Aorta (tissue), 5 donors: ENCODE data around the gene LCE1A. TPM values are rescaled to one million over a fixed set of nuclear protein-coding genes. Genes with fewer than 3 reads are reported as not detected.

ENCODE experiments used
- ATAC-seq: fragments of 200-7000 bp; cut with Tn5 transposase; one replicate; pipeline ENCODE4 v1.9.1; 2022; ENCODE audit warnings: moderate library complexity; ENCODE audit not compliant: low FRiP score
- DNase-seq, 2 donors: peaks; one replicate each; pipeline ENCODE4 v3.0.0-alpha.2; 2020
- H3K27ac ChIP-seq, 2 donors: one replicate each; pipeline ENCODE4 v1.5.1; 2013; ENCODE audit warnings: low read length in 2 of 2, mild to moderate bottlenecking in 2 of 2, moderate library complexity in 2 of 2, control low read depth in 1 of 2, inconsistent platforms in 1 of 2, low read depth in 1 of 2
- H3K27me3 ChIP-seq, 2 donors: one replicate each; pipeline ENCODE4 v1.6.1; 2013; ENCODE audit warnings: control low read depth in 1 of 2, low read length in 1 of 2, mild to moderate bottlenecking in 1 of 2, moderate library complexity in 1 of 2; ENCODE audit not compliant: insufficient read depth in 2 of 2, control insufficient read depth in 1 of 2
- H3K36me3 ChIP-seq, 2 donors: one replicate each; pipeline ENCODE4 v1.6.1; 2013; ENCODE audit warnings: control low read depth in 1 of 2, low read length in 1 of 2, mild to moderate bottlenecking in 1 of 2; ENCODE audit not compliant: insufficient read depth in 2 of 2, control insufficient read depth in 1 of 2
- H3K4me1 ChIP-seq, 2 donors: one replicate each; pipeline ENCODE4 v1.6.1; 2013; ENCODE audit warnings: low read length in 2 of 2, control low read depth in 1 of 2, mild to moderate bottlenecking in 1 of 2, moderate library complexity in 1 of 2; ENCODE audit not compliant: insufficient read depth in 2 of 2, control insufficient read depth in 1 of 2
- H3K4me3 ChIP-seq, 2 donors: one replicate each; pipeline ENCODE4 v1.5.1; 2013; ENCODE audit warnings: low read length in 2 of 2, control low read depth in 1 of 2, mild to moderate bottlenecking in 1 of 2
- H3K9me3 ChIP-seq: one replicate; pipeline ENCODE4 v1.6.1; 2013; ENCODE audit warnings: mild to moderate bottlenecking, low read length; ENCODE audit not compliant: control insufficient read depth
- WGBS, 2 donors: extraction: QIAGEN DNeasy Blood & Tissue Kit; methylation state at CpG; one replicate each; pipeline ENCODE4 v1.1.7; 2013; 5-methylcytosine and 5-hydroxymethylcytosine counted together
- intact Hi-C, 2 donors: fragments of 100-400 bp; cut with DNase I; formaldehyde crosslinking; loops; one replicate each; pipeline versions ENCODE4 v1.14.2 to v1.15.0; 2022
- polyA plus RNA-seq, 2 donors: library from polyadenylated mRNA; stranded (reverse); fragments of 200-250 nt; gene quantifications; one replicate each; pipeline ENCODE4 v1.2.3, GENCODE V29; 2013
- total RNA-seq, 2 donors: library from RNA; stranded (reverse); fragmentation: NEBNext Ultra II Directional; extraction: Animal tissue kit (Norgen Biotek cat#: 25700); gene quantifications; one replicate each; pipeline ENCODE4 v1.2.1, GENCODE V29; 2021
- donor health status: healthy with polysubstance abuse.
- donor health status: Bipolar disorder and iron deficiency.
- donor health status: DM: no; HTN: no; CAD: no.
- donor health status: DM: no; HTN: no; CAD: no.
- donor health status: DM: yes; HTN: yes; CAD: no.

Gene LCE1A
- total and polyA plus RNA-seq, 4 donors, result not detected

- DNase-seq (no peak), ATAC-seq (no peak)
- Histone ChIP-seq H3K4me1 (no peaks in the 10 kb centered on the region), H3K27me3 (no peaks in the 10 kb centered on the region), H3K4me3 (no peak within 1 kb of the TSS), H3K27ac (no peak within 1 kb of the TSS), H3K36me3 (no peaks in the 10 kb centered on the region), H3K9me3 (no peaks in the 10 kb centered on the region)
- intact Hi-C loops, result no loop called here
- 88 to 89% methylated on average over 2 of the region's 2 CpGs for WGBS, 2 donors
These were observed 15.6 kb upstream of the LCE1A start, which contains the start of gene LCE1B for GRCh38 chr1:152811671-152812070. TSS of gene LCE1B (plus strand) at chr1:152811971. CDS start at chr1:152812447, 476 bp downstream.

GRCh38 chr1:152817309-152817708 lies 10.0 kb upstream of the LCE1A start:
- Histone ChIP-seq H3K36me3 (no peaks in the 10 kb centered on the region), H3K27me3 (no peaks in the 10 kb centered on the region), H3K4me1 (no peaks in the 10 kb centered on the region), H3K4me3 (no peak overlapping the region), H3K27ac (no peak overlapping the region), H3K9me3 (no peaks in the 10 kb centered on the region)
- WGBS, 2 donors, result 76 to 85% methylated on average over 6 of the region's 6 CpGs
- DNase-seq (no peak), ATAC-seq (no peak)
- intact Hi-C loops, result no loop called here

GRCh38 chr1:152823294-152823693 lies 4.0 kb upstream of the LCE1A start:
- H3K4me3 ChIP-seq, result no peak overlapping the region
- no peak overlapping the region for H3K27ac ChIP-seq
- DNase-seq (no peak), ATAC-seq (no peak)
- H3K36me3 ChIP-seq, result no peaks in the 10 kb centered on the region
- 30 to 33% methylated on average over 5 of the region's 5 CpGs for WGBS, 2 donors
- H3K27me3 ChIP-seq, result peaks cover 0 to 2% of the 10 kb centered on the region in 2 donors
- H3K4me1 ChIP-seq, result no peaks in the 10 kb centered on the region
- no peaks in the 10 kb centered on the region for H3K9me3 ChIP-seq
- intact Hi-C loops, result no loop called here

GRCh38 chr1:152824964-152825363 lies 2.3 kb upstream of the LCE1A start:
- Histone ChIP-seq H3K9me3 (no peaks in the 10 kb centered on the region), H3K27me3 (peaks cover 0 to 2% of the 10 kb centered on the region in 2 donors), H3K27ac (no peak overlapping the region), H3K36me3 (no peaks in the 10 kb centered on the region), H3K4me3 (no peak overlapping the region), H3K4me1 (no peaks in the 10 kb centered on the region)
- no peak for DNase-seq
- ATAC-seq, result no peak
- intact Hi-C loops, result no loop called here

GRCh38 chr1:152836870-152837269 lies 9.6 kb downstream of the LCE1A start:
- no peaks in the 10 kb centered on the region for H3K4me1 ChIP-seq
- H3K27me3 ChIP-seq, result no peaks in the 10 kb centered on the region
- intact Hi-C loops, result no loop called here
- H3K27ac ChIP-seq, result no peak overlapping the region
- no peak overlapping the region for H3K4me3 ChIP-seq
- H3K36me3 ChIP-seq, result no peaks in the 10 kb centered on the region
- ATAC-seq (no peak), DNase-seq (no peak)
- no peaks in the 10 kb centered on the region for H3K9me3 ChIP-seq
- 41 to 42% methylated on average over 2 of the region's 2 CpGs for WGBS, 2 donors

GRCh38 chr1:152842556-152842955 lies 15.3 kb downstream of the LCE1A start, which contains the start of gene LCE6A:
TSS of gene LCE6A (plus strand) at chr1:152842856. CDS start at chr1:152843521, 665 bp downstream.
- H3K36me3 ChIP-seq, result no peaks in the 10 kb centered on the region
- no peak for ATAC-seq
- intact Hi-C loops, result no loop called here

GRCh38 chr1:152855661-152856060 lies 28.4 kb downstream of the LCE1A start:
- no peaks in the 10 kb centered on the region for H3K36me3 ChIP-seq
- H3K27ac ChIP-seq, result no peak overlapping the region
- intact Hi-C loops, result no loop called here
- no peaks in the 10 kb centered on the region for H3K4me1 ChIP-seq
- ATAC-seq (no peak), DNase-seq (no peak)
- WGBS, 2 donors, result 46 to 47% methylated on average over 2 of the region's 2 CpGs
- H3K27me3 ChIP-seq, result no peaks in the 10 kb centered on the region
- H3K4me3 ChIP-seq, result no peak overlapping the region
- peaks cover 1% of the 10 kb centered on the region for H3K9me3 ChIP-seq

More at GRCh38 chr1:152842556-152842955, 15.3 kb downstream of the LCE1A start, which contains the start of gene LCE6A:
- 86 to 89% methylated on average over 3 of the region's 3 CpGs for WGBS, 2 donors
- H3K27me3 ChIP-seq, result no peaks in the 10 kb centered on the region
- H3K4me1 ChIP-seq, result no peaks in the 10 kb centered on the region
- no peak within 1 kb of the TSS for H3K27ac ChIP-seq
- H3K9me3 ChIP-seq, result no peaks in the 10 kb centered on the region
- DNase-seq, result no peak
- H3K4me3 ChIP-seq, result no peak within 1 kb of the TSS

GRCh38 chr1:152858062-152858461 lies 30.8 kb downstream of the LCE1A start:
- WGBS, 2 donors, result 70 to 76% methylated on average over 1 of the region's 1 CpG
- Histone ChIP-seq H3K27me3 (no peaks in the 10 kb centered on the region), H3K36me3 (no peaks in the 10 kb centered on the region), H3K4me1 (no peaks in the 10 kb centered on the region), H3K4me3 (no peak overlapping the region), H3K9me3 (peaks cover 1% of the 10 kb centered on the region), H3K27ac (no peak overlapping the region)
- intact Hi-C loops, result no loop called here
- DNase-seq (no peak), ATAC-seq (no peak)

- Histone ChIP-seq H3K4me3 (no peak within 1 kb of the TSS), H3K9me3 (no peaks in the 10 kb centered on the region), H3K27me3 (no peaks in the 10 kb centered on the region), H3K36me3 (no peaks in the 10 kb centered on the region), H3K4me1 (no peaks in the 10 kb centered on the region), H3K27ac (no peak within 1 kb of the TSS)
- ATAC-seq (no peak), DNase-seq (no peak)
- WGBS, 2 donors, result 84 to 87% methylated on average over 3 of the region's 3 CpGs
- intact Hi-C loops, result no loop called here
These were observed 32.4 kb downstream of the LCE1A start, which contains the start of gene LCE7A for GRCh38 chr1:152859696-152860095. TSS of gene LCE7A (plus strand) at chr1:152859996. CDS start at chr1:152860698, 702 bp downstream.
